ENCODE results near the gene CALCOCO1. TPM values are rescaled to one million over a fixed set of nuclear protein-coding genes. Genes with fewer than 3 reads are reported as not detected.

CALCOCO1 gene
- total RNA-seq, 1 donor from 2014 or later = 32.0 TPM

DNA sequence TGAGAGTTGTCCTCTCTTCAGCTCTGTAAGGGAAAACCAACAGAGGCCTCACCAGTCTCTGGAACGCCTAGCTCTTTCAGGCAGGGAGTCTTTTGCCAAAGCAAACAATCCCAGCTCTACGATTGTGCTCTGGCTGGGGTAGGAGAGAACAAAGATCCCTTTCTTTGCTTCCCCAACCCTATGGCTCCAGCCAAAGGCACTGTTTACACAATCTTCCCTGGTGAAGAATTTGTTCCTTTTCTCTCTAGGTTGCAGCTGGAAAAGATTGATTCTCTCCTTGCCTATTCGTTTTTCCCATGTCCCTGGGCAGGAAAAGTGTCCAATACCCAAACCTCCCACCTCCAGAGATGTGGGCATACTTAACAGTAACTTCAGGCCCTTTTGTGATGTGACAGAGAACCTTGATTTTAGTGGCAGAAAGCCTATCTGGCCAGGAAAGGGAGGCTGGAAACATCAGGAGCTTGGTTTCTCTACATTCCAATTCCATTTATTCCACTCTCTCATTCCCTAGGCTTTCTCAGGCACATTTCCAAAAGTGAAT is 68.2 kb downstream of the CALCOCO1 start:
- TF ChIP-seq, protein P1, sequence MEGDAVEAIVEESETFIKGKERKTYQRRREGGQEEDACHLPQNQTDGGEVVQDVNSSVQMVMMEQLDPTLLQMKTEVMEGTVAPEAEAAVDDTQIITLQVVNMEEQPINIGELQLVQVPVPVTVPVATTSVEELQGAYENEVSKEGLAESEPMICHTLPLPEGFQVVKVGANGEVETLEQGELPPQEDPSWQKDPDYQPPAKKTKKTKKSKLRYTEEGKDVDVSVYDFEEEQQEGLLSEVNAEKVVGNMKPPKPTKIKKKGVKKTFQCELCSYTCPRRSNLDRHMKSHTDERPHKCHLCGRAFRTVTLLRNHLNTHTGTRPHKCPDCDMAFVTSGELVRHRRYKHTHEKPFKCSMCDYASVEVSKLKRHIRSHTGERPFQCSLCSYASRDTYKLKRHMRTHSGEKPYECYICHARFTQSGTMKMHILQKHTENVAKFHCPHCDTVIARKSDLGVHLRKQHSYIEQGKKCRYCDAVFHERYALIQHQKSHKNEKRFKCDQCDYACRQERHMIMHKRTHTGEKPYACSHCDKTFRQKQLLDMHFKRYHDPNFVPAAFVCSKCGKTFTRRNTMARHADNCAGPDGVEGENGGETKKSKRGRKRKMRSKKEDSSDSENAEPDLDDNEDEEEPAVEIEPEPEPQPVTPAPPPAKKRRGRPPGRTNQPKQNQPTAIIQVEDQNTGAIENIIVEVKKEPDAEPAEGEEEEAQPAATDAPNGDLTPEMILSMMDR (conservative IDR thresholded peaks at IDR 0.05) = no peak
- Mint-ChIP-seq H3K4me1 (peaks cover 29% of the 10 kb centered on the region), H3K36me3 (ENCODE audit: low read depth) (peaks cover 7% of the 10 kb centered on the region), H3K9me3 (no peaks in the 10 kb centered on the region), H3K27ac (ENCODE audit: unreplicated experiment) (peak overlapping the region; percentile 97), H3K27me3 (ENCODE audit: low read depth) (no peaks in the 10 kb centered on the region), H3K4me3 (peak overlapping the region; percentile 21)
- peak; percentile 26 for DNase-seq (ENCODE audit: low read depth, low spot score)

Other genes starting within 250 kb of the CALCOCO1 start
- 32.9 and 33.0 TPM in 2 replicates for gene MAP3K12, start 228.0 kb downstream of the CALCOCO1 start, total RNA-seq
- gene TARBP2, start 226.2 kb downstream of the CALCOCO1 start, total RNA-seq = 66.6 and 73.1 TPM in 2 replicates
- gene NPFF, start 220.0 kb downstream of the CALCOCO1 start, total RNA-seq = 0.73 TPM in 1 of 2 replicates, not detected in the other
- 32.5 and 37.4 TPM in 2 replicates for gene ATF7, start 101.1 kb downstream of the CALCOCO1 start, total RNA-seq
- 596 and 603 TPM in 2 replicates for gene ATP5MC2, start 51.4 kb downstream of the CALCOCO1 start, total RNA-seq
- gene CISTR, start 24.5 kb upstream of the CALCOCO1 start, total RNA-seq = 0.61 TPM in 1 of 2 replicates, not detected in the other
- gene HOXC13, start 211.4 kb upstream of the CALCOCO1 start, total RNA-seq = not detected in 2 replicates
- gene HOXC12, start 227.5 kb upstream of the CALCOCO1 start, total RNA-seq = not detected in 2 replicates
- not detected in 2 replicates for gene HOXC11, start 245.7 kb upstream of the CALCOCO1 start, total RNA-seq
- not detected in 2 replicates for gene HOTAIR, start 247.5 kb upstream of the CALCOCO1 start, total RNA-seq